ENCODE measurements around the gene SNX3.

GRCh38 chr6:108293527-108294296 is 32.9 kb upstream of the SNX3 start:
- no peak for TF ChIP-seq CTCF (conservative IDR thresholded peaks at IDR 0.05)
- TF ChIP-seq EZH2 (IDR thresholded peaks at IDR 0.05; ENCODE audit: low read depth), result no peak
